SK-N-SH (cell line): ENCODE data around the gene SLC25A26. TPM values are rescaled to one million over a fixed set of nuclear protein-coding genes. Genes with fewer than 3 reads are reported as not detected.

Source experiments
- CTCF ChIA-PET: fragments of 300-600, 350-600 bp; formaldehyde crosslinking; extraction: SDS; loops from one replicate; lab custom pipeline; 2021; lab: Yijun Ruan, JAX
- POLR2A ChIA-PET: fragments of 350-600 bp; sonication (Branson Sonifier 250); formaldehyde crosslinking; extraction: SDS; loops from one replicate; lab custom pipeline; 2020; ENCODE audit warnings: antibody characterized with exemption, inconsistent platforms; lab: Yijun Ruan, JAX
- DNase-seq: peaks from one replicate; pipeline ENCODE4 v3.0.0; 2012
- H2AFZ ChIP-seq: fragments of 200-600 bp; sonication (generic); 2 replicates; pipeline ENCODE4 v1.8.1; 2016; ENCODE audit warnings: antibody characterized with exemption, mild to moderate bottlenecking, low read depth
- H3F3A ChIP-seq: fragments of 200-600 bp; sonication (generic); replicated peaks from 2 replicates; pipeline ENCODE3; 2016; ENCODE audit warnings: antibody characterized with exemption, mild to moderate bottlenecking; ENCODE audit not compliant: insufficient read depth
- H3K27ac ChIP-seq, 2 experiments: fragments of 200-500 bp in 1 of 2; fragments of 200-600 bp in 1 of 2; sonication (Bioruptor generic) in 1 of 2; sonication (generic), shearing (Covaris generic) in 1 of 2; 2 replicates each; pipeline versions ENCODE4 v1.5.1 to v1.6.1; 2014 to 2016; ENCODE audit warnings: low read depth in 2 of 2, inconsistent platforms in 1 of 2, low read length in 1 of 2, mild to moderate bottlenecking in 1 of 2, mixed read lengths in 1 of 2
- H3K27me3 ChIP-seq: fragments of 200-600 bp; sonication (generic), shearing (Covaris generic); 2 replicates; pipeline ENCODE4 v1.6.1; 2016; ENCODE audit warnings: mixed run types; ENCODE audit not compliant: insufficient read depth
- H3K36me3 ChIP-seq, 2 experiments: fragments of 200-500 bp in 1 of 2; fragments of 200-600 bp in 1 of 2; sonication (Bioruptor generic) in 1 of 2; sonication (generic) in 1 of 2; replicated peaks in 1 of 2; 2 replicates each; pipeline versions ENCODE3 to v1.5.1; 2014 to 2016; ENCODE audit warnings: low read length in 1 of 2, mild to moderate bottlenecking in 1 of 2; ENCODE audit not compliant: insufficient read depth in 2 of 2, control insufficient read depth in 1 of 2
- H3K4me1 ChIP-seq, 2 experiments: fragments of 200-500 bp in 1 of 2; fragments of 200-600 bp in 1 of 2; sonication (Bioruptor generic) in 1 of 2; sonication (generic), shearing (Covaris generic) in 1 of 2; 2 replicates each; pipeline versions ENCODE4 v1.5.1 to v1.6.1; 2014 to 2016; ENCODE audit warnings: low read depth in 1 of 2, low read length in 1 of 2, mixed run types in 1 of 2; ENCODE audit not compliant: insufficient read depth in 2 of 2, control insufficient read depth in 1 of 2
- H3K4me2 ChIP-seq: fragments of 200-600 bp; sonication (generic), shearing (Covaris generic); 2 replicates; pipeline ENCODE4 v1.6.1; 2017; ENCODE audit warnings: mixed run types
- H3K4me3 ChIP-seq, 2 experiments: fragments of 200-500 bp in 1 of 2; fragments of 200-600 bp in 1 of 2; sonication (Bioruptor generic) in 1 of 2; sonication (generic), shearing (Covaris generic) in 1 of 2; 2 replicates each; pipeline versions ENCODE4 v1.5.1 to v1.8.1; 2014 to 2016; ENCODE audit warnings: low read depth in 2 of 2, inconsistent platforms in 1 of 2, low read length in 1 of 2, mild to moderate bottlenecking in 1 of 2, mixed read lengths in 1 of 2, moderate library complexity in 1 of 2
- H3K79me2 ChIP-seq: fragments of 200-600 bp; sonication (generic); 2 replicates; pipeline ENCODE4 v1.8.1; 2017; ENCODE audit warnings: mild to moderate bottlenecking; ENCODE audit not compliant: insufficient read depth
- H3K9ac ChIP-seq: fragments of 200-600 bp; sonication (generic); 2 replicates; pipeline ENCODE4 v1.6.1; 2017; ENCODE audit warnings: mixed run types
- H3K9me2 ChIP-seq: fragments of 200-600 bp; sonication (generic); 2 replicates; pipeline ENCODE4 v1.6.1; 2017; ENCODE audit warnings: mixed run types
- H3K9me3 ChIP-seq: fragments of 200-600 bp; sonication (generic); 2 replicates; pipeline ENCODE4 v1.6.1; 2017; ENCODE audit warnings: mixed run types, mild to moderate bottlenecking, moderate library complexity
- H4K20me1 ChIP-seq: fragments of 200-600 bp; sonication (generic); 2 replicates; pipeline ENCODE4 v1.6.1; 2017; ENCODE audit warnings: mild to moderate bottlenecking, mixed run types; ENCODE audit not compliant: insufficient read depth
- ELF1 ChIP-seq: IDR thresholded peaks from 2 replicates; pipeline ENCODE4 v1.4.0; 2012
- EP300 ChIP-seq, 2 experiments: IDR thresholded peaks; 2 replicates each; pipeline versions ENCODE4 v1.4.0 to v1.6.1; 2012; ENCODE audit warnings: borderline replicate concordance in 1 of 2, low read depth in 1 of 2, low read length in 1 of 2
- FOSL2 ChIP-seq: IDR thresholded peaks from 2 replicates; pipeline ENCODE4 v1.4.0; 2012; ENCODE audit warnings: low read depth, mild to moderate bottlenecking, moderate library complexity, borderline replicate concordance
- FOXM1 ChIP-seq: IDR thresholded peaks from 2 replicates; pipeline ENCODE4 v1.4.0; 2012; ENCODE audit warnings: low read depth, mild to moderate bottlenecking
- SMC3 ChIP-seq: IDR thresholded peaks from 2 replicates; pipeline ENCODE4 v1.6.1; 2012; ENCODE audit warnings: low read depth, low read length, improper control_type of control experiment
- USF1 ChIP-seq: IDR thresholded peaks from 2 replicates; pipeline ENCODE4 v1.4.0; 2012; ENCODE audit warnings: low read depth, borderline replicate concordance
- WGBS: methylation state at CpG from one replicate; pipeline ENCODE4 v1.1.6; 2017; ENCODE audit warnings: low lambda C conversion rate; 5-methylcytosine and 5-hydroxymethylcytosine counted together
- polyA plus RNA-seq, 3 experiments: library from polyadenylated mRNA; depleted of rRNA; stranded (reverse); fragments of >200 nt; gene quantifications; 2 replicates each; pipeline ENCODE4 v1.2.3, GENCODE V29; 2012
- TF ChIP-seq, protein P1 (sequence below): fragments of 150-350 bp; IDR thresholded peaks from 2 replicates; pipeline ENCODE4 v1.6.1; 2016; ENCODE audit warnings: mild to moderate bottlenecking, low read depth, low read length
- TF ChIP-seq, protein P2 (sequence below): IDR thresholded peaks from 2 replicates; pipeline ENCODE4; 2012
- TF ChIP-seq, protein P3 (sequence below): fragments of 200-600 bp; sonication (generic); IDR thresholded peaks from 2 replicates; pipeline ENCODE4 v1.6.1; 2017; ENCODE audit warnings: antibody characterized with exemption, mild to moderate bottlenecking, moderate library complexity

Gene SLC25A26
- polyA plus RNA-seq, 1 of the 3 experiments (the other 2 are of a cell fraction), result 31.8 TPM

DNA sequence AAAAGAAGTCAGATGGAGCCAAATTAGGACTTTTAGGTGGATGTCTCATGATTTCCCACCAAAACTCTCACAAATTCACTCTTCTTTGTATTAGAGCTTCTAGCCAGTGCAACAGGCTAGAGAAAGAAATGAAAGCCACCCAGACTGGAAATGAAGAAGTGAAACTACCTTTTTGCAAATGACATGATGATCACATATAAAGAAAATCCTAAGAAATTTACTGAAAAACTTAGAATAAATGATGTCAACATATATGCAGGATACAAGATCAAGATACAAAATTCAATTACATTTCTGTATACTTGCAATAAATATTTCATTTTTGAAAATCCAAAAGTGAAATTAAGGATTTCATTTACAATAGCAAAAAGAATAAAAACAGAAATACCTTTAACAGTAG is 169.2 kb downstream of the SLC25A26 start:
- Histone ChIP-seq H3K4me3 (no peak overlapping the region), H3K27me3 (no peaks in the 10 kb centered on the region), H3F3A (no peaks in the 10 kb centered on the region), H3K4me2 (no peak overlapping the region), H2AFZ (no peak overlapping the region), H3K9me3 (no peaks in the 10 kb centered on the region), H3K9me2 (no peaks in the 10 kb centered on the region), H4K20me1 (no peaks in the 10 kb centered on the region), H3K27ac (no peak overlapping the region), H3K9ac (no peak overlapping the region), H3K4me1 (no peaks in the 10 kb centered on the region; a peak in 1 of 4 replicates), H3K79me2 (no peaks in the 10 kb centered on the region; the same call in 1 of the 2 replicates), H3K36me3 (peaks cover 0 to 3% of the 10 kb centered on the region in 2 experiments)
- ChIA-PET CTCF (interaction anchor here (1.0 kb wide), 1 partner anchor 15 kb away, joined by 3 read pairs; no protein-coding TSS in a partner anchor), POLR2A (no interaction called here)
- TF ChIP-seq FOSL2, result no peak
- DNase-seq, result no peak

DNA sequence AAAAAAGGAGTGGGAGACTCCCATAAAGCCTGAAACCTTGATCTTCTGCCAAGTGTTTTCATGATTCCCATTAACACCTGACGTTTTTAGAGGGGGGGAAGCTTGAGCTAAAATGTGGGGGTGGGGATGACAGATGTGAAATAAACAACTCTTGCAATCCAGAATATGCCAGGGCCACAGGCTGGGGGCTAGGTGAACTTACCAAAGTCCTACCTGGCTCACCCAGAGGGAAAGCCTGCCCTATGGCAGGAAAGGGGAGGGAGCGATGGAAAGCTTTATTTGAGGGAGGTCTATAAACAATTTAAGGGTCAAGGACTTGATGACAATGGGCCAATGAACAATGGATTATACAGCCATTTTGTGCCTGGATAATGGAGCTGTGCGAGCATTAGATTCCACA is 171.7 kb downstream of the SLC25A26 start:
- ChIA-PET POLR2A (no interaction called here), CTCF (interaction anchor here (1.2 to 4.2 kb wide), 3 partner anchors 13 to 16 kb away, joined by 4 to 27 read pairs (median 12); no protein-coding TSS in a partner anchor)
- H3K9me2 ChIP-seq, result no peaks in the 10 kb centered on the region
- H3K9me3 ChIP-seq, result no peaks in the 10 kb centered on the region
- H3K9ac ChIP-seq, result no peak overlapping the region
- H3K4me2 ChIP-seq, result no peak overlapping the region
- no peak for DNase-seq
- H3K27me3 ChIP-seq, result no peaks in the 10 kb centered on the region
- no peaks in the 10 kb centered on the region for H4K20me1 ChIP-seq
- no peak overlapping the region for H3K27ac ChIP-seq
- no peak for TF ChIP-seq EP300 (IDR thresholded peaks at IDR 0.05; ENCODE audit: borderline replicate concordance in 1 of 2, low read depth in 1 of 2, low read length in 1 of 2)
- TF ChIP-seq, protein P1, sequence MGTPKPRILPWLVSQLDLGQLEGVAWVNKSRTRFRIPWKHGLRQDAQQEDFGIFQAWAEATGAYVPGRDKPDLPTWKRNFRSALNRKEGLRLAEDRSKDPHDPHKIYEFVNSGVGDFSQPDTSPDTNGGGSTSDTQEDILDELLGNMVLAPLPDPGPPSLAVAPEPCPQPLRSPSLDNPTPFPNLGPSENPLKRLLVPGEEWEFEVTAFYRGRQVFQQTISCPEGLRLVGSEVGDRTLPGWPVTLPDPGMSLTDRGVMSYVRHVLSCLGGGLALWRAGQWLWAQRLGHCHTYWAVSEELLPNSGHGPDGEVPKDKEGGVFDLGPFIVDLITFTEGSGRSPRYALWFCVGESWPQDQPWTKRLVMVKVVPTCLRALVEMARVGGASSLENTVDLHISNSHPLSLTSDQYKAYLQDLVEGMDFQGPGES, result no peak
- no peak for TF ChIP-seq FOXM1
- TF ChIP-seq, protein P2, sequence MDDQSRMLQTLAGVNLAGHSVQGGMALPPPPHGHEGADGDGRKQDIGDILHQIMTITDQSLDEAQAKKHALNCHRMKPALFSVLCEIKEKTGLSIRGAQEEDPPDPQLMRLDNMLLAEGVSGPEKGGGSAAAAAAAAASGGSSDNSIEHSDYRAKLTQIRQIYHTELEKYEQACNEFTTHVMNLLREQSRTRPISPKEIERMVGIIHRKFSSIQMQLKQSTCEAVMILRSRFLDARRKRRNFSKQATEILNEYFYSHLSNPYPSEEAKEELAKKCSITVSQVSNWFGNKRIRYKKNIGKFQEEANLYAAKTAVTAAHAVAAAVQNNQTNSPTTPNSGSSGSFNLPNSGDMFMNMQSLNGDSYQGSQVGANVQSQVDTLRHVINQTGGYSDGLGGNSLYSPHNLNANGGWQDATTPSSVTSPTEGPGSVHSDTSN, result no peak
- TF ChIP-seq ELF1, result no peak
- no peak for TF ChIP-seq SMC3
- no peak for TF ChIP-seq USF1
- TF ChIP-seq, protein P3, sequence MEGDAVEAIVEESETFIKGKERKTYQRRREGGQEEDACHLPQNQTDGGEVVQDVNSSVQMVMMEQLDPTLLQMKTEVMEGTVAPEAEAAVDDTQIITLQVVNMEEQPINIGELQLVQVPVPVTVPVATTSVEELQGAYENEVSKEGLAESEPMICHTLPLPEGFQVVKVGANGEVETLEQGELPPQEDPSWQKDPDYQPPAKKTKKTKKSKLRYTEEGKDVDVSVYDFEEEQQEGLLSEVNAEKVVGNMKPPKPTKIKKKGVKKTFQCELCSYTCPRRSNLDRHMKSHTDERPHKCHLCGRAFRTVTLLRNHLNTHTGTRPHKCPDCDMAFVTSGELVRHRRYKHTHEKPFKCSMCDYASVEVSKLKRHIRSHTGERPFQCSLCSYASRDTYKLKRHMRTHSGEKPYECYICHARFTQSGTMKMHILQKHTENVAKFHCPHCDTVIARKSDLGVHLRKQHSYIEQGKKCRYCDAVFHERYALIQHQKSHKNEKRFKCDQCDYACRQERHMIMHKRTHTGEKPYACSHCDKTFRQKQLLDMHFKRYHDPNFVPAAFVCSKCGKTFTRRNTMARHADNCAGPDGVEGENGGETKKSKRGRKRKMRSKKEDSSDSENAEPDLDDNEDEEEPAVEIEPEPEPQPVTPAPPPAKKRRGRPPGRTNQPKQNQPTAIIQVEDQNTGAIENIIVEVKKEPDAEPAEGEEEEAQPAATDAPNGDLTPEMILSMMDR, result no peak
- no peaks in the 10 kb centered on the region; a peak in 1 of 4 replicates for H3K4me1 ChIP-seq
- no peaks in the 10 kb centered on the region; the same call in 1 of the 2 replicates for H3K79me2 ChIP-seq
- H3F3A ChIP-seq, result no peaks in the 10 kb centered on the region
- no peak overlapping the region for H3K4me3 ChIP-seq
- H3K36me3 ChIP-seq, result no peaks in the 10 kb centered on the region
- H2AFZ ChIP-seq, result no peak overlapping the region
- 90% methylated on average over 3 of the region's 3 CpGs for WGBS
